Mesodermal cell (in vitro differentiated cells): ENCODE data around the gene PPEF2. TPM values are rescaled to one million over a fixed set of nuclear protein-coding genes. Genes with fewer than 3 reads are reported as not detected.
"Not testable (repeated sequence)": the region's sequence is repeated elsewhere in the genome, so short reads cannot be mapped to it uniquely, and the experiment has no call there.

Experiments used
- H3K27ac ChIP-seq: 2 replicates; pipeline ENCODE4 v1.7.0; 2013; ENCODE audit warnings: mild to moderate bottlenecking, low read depth, low read length, moderate library complexity; ENCODE audit not compliant: severe bottlenecking
- H3K36me3 ChIP-seq: 2 replicates; pipeline ENCODE4 v1.7.1; 2013; ENCODE audit warnings: mild to moderate bottlenecking, low read length, moderate library complexity; ENCODE audit not compliant: control insufficient read depth, insufficient read depth
- H3K4me1 ChIP-seq: one replicate; pipeline ENCODE4 v1.7.1; 2013; ENCODE audit warnings: mild to moderate bottlenecking, low read length; ENCODE audit not compliant: insufficient read depth, control insufficient read depth, poor library complexity, severe bottlenecking
- H3K4me3 ChIP-seq: 2 replicates; pipeline ENCODE4 v1.7.0; 2013; ENCODE audit warnings: low read length, control low read depth, mild to moderate bottlenecking; ENCODE audit not compliant: insufficient read depth, poor library complexity, severe bottlenecking; ENCODE audit errors: extremely low read depth
- H3K9me3 ChIP-seq: 2 replicates; pipeline ENCODE4 v1.7.1; 2013; ENCODE audit warnings: mild to moderate bottlenecking, low read length, moderate library complexity; ENCODE audit not compliant: control insufficient read depth
- WGBS, 2 experiments: methylation state at CpG; one replicate each; pipeline ENCODE4 v1.1.5; 2013; ENCODE audit warnings: missing lambda C conversion rate in 2 of 2; ENCODE audit not compliant: insufficient coverage in 2 of 2; 5-methylcytosine and 5-hydroxymethylcytosine counted together
- polyA plus RNA-seq, 2 experiments: library from polyadenylated mRNA; stranded (reverse); fragments of 50-300 nt; gene quantifications; one replicate each; pipeline ENCODE4 v1.2.3, GENCODE V29; 2013

Gene PPEF2
- polyA plus RNA-seq (2013, experiment 1 of 2) = not detected
- polyA plus RNA-seq (2013, experiment 2 of 2) = not detected

DNA sequence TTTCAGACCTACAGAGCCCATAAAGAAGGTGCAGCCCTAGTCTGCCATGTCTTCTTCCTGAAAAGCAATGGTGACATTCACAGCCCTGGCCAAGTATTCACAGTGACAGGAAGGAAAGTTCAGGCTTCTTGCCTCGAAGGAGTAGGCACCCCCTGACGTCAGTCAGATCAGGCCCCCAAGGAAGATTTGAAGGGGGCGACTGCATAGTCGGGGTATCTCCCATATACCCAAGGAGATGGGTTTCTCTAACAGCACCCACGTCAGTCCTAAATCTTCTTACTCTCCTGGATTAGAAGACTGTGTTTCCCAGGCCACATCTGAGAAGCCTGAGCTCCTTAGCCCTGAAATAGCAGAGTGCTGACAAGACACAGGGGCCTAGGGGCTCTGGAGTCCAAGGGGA is at the start of gene PPEF2:
Gene PPEF2, minus strand, starts transcription at position 101 of the 400 bp plus-strand sequence. CDS start 6,127 bp downstream, outside the sequence.
- Histone ChIP-seq H3K36me3 (no peaks in the 10 kb centered on the region), H3K4me1 (no peaks in the 10 kb centered on the region), H3K27ac (no peak within 1 kb of the TSS), H3K4me3 (no peak within 1 kb of the TSS), H3K9me3 (no peaks in the 10 kb centered on the region)
- WGBS, 2 experiments = 93 to 98% methylated on average over 4 to 5 of the region's 5 CpGs

- 100% methylated on average over 1 of the region's 3 CpGs; no CpG with 5 or more reads in 1 of the 2 experiments for WGBS, 2 experiments
- Histone ChIP-seq H3K4me3 (no peak overlapping the region), H3K36me3 (peaks cover 63% of the 10 kb centered on the region), H3K9me3 (no peaks in the 10 kb centered on the region), H3K4me1 (no peaks in the 10 kb centered on the region), H3K27ac (no peak overlapping the region)
These were observed 48.1 kb upstream of the PPEF2 start for GRCh38 chr4:75950213-75950815.

GRCh38 chr4:75948822-75949444 is 46.7 kb upstream of the PPEF2 start:
- Histone ChIP-seq H3K4me3 (no peak overlapping the region), H3K27ac (no peak overlapping the region), H3K4me1 (no peaks in the 10 kb centered on the region), H3K9me3 (no peaks in the 10 kb centered on the region), H3K36me3 (peaks cover 63% of the 10 kb centered on the region)
- WGBS, 2 experiments = 81 to 87% methylated on average over 2 of the region's 5 CpGs

GRCh38 chr4:75940692-75941253 is 38.5 kb upstream of the PPEF2 start, which contains the start of gene NAAA:
TSS of gene NAAA (minus strand) at chr4:75941013. CDS start at chr4:75940949, 64 bp downstream.
- Histone ChIP-seq H3K4me3 (peak within 1 kb of the TSS; percentile 54), H3K9me3 (no peaks in the 10 kb centered on the region), H3K27ac (no peak within 1 kb of the TSS), H3K36me3 (peaks cover 12% of the 10 kb centered on the region), H3K4me1 (no peaks in the 10 kb centered on the region)
- whole genome bisulfite sequencing, 2 experiments = 2% methylated on average over 43 to 49 of the region's 66 CpGs

DNA sequence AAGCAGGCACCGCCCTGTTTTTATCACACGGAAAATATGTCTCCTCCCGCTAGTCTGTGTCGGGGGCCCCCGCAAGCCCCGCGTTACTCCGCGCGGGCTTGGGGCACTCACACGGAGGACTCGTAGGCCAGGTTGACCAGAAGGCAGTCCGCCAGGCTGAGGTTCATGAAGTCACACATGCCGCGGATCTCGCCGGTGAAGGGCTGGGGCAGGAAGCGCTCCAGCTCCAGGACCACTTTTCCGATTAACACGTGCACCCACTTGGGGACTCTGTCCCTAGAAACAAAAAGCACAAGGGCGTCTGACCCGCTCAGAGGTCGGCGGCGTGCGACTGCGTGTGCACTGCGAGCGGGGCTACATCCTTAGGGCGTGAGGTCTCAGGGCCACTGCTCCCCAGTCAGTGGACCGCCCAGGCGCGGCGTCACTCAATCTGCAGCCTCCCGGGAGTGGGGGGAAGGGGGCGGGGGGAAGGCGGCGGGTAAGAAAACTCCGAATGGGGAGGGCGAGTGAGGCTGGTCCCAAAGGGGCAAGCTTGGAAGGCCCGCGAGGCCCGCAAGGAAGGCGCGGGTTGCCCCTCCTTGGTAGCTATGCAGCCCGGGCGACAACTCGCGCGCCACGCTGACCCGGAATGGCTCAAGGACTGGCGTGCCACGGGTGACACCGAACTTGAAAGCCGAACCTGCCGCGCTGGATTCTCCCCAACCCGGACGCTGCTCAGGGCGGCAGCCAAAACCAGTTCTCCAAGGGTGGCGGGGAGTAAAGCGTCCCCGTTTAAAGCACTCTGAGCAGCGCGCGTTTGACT is 37.8 kb upstream of the PPEF2 start:
- WGBS, 2 experiments = 1% methylated on average over 53 to 57 of the region's 67 CpGs
- Histone ChIP-seq H3K4me3 (peak overlapping the region; percentile 54), H3K27ac (no peak overlapping the region), H3K9me3 (no peaks in the 10 kb centered on the region), H3K4me1 (no peaks in the 10 kb centered on the region), H3K36me3 (peaks cover 12% of the 10 kb centered on the region)

DNA sequence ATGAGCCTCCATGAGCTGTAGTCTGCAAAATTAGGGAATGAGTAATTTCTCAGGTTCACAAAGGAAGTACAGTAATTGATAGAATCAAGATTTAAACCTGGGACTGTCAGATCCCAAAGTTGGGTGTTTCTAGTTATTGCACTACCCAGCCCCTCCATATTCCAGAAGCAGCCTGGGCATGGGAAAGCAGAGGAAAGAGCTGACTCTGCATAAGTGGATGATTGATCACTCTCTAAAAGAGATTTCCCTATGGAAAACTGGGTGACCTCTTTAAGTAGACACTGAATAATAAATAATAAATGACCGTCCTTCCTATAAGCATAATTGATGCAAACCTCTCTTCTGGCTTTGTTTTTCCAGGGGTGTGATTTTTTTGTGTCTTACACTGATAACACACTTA is 33.4 kb upstream of the PPEF2 start:
- Histone ChIP-seq H3K36me3 (no peaks in the 10 kb centered on the region), H3K4me1 (no peaks in the 10 kb centered on the region), H3K9me3 (no peaks in the 10 kb centered on the region), H3K27ac (no peak overlapping the region), H3K4me3 (no peak overlapping the region)
- no CpG with 5 or more reads among the region's 1 CpG for WGBS, 2 experiments

DNA sequence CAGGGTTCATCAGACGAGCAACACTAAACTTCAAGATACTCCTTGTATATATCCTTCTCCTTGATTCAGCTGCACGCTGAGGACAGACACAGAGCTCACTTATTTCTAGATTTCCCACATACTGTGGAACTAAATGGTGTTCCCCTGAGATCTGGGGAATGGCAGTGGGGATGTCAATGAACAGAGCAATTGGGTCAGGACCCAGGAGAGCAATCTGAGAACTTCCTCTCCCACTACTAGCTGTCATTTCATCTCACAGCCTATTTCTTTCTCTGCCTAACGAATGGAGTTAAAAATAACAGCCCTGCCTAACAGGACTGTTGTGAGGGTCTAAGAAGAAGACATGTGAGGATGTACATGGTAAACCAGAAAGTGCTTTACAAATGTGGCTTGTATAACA is 27.9 kb upstream of the PPEF2 start:
- Histone ChIP-seq H3K27ac (no peak overlapping the region), H3K9me3 (no peaks in the 10 kb centered on the region), H3K36me3 (no peaks in the 10 kb centered on the region), H3K4me1 (no peaks in the 10 kb centered on the region), H3K4me3 (no peak overlapping the region)
- WGBS, 2 experiments = 88% methylated on average over 1 of the region's 3 CpGs; no CpG with 5 or more reads in 1 of the 2 experiments

GRCh38 chr4:75924916-75925315 is 22.7 kb upstream of the PPEF2 start:
- not testable (repeated sequence) for H3K9me3 ChIP-seq, H3K36me3 ChIP-seq, H3K4me1 ChIP-seq, H3K4me3 ChIP-seq, H3K27ac ChIP-seq
- WGBS, 2 experiments = 82 to 90% methylated on average over 5 to 6 of the region's 11 CpGs

GRCh38 chr4:75924309-75924827 is 22.1 kb upstream of the PPEF2 start:
- Histone ChIP-seq H3K9me3 (no peaks in the 10 kb centered on the region), H3K4me3 (no peak overlapping the region), H3K27ac (no peak overlapping the region), H3K4me1 (no peaks in the 10 kb centered on the region), H3K36me3 (peaks cover 3% of the 10 kb centered on the region)
- 95 to 100% methylated on average over 4 to 5 of the region's 5 CpGs for WGBS, 2 experiments

- Histone ChIP-seq H3K36me3 (peaks cover 7% of the 10 kb centered on the region), H3K9me3 (no peaks in the 10 kb centered on the region), H3K27ac (no peak overlapping the region), H3K4me3 (no peak overlapping the region), H3K4me1 (no peaks in the 10 kb centered on the region)
- 100% methylated on average over 1 of the region's 1 CpG; no CpG with 5 or more reads in 1 of the 2 experiments for WGBS, 2 experiments
These were observed 20.3 kb upstream of the PPEF2 start for GRCh38 chr4:75922588-75922987.
